Measurements from ENCODE around the gene FSD1L.
A peak's percentile ranks its signal among the peaks of the same experiment; 100 is the strongest.

The FSD1L gene

DNA sequence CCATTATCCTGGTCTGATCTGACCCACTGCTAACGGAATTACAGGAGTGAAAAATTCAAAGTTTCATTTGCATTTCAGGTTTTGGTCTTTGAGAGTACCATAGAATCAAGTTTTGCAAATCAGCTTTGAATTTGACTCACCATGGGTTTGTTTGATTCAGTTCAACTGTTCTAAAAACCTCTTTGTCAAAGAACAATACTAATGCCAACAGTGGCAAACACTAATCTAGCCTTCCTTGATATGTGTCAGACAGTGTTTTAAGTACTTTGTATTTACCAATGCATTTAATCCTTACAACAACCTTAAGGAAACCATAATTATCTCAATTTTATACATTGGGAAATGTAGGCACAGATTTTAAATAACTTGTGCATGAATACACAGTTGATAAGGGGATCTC, 10.1 kb upstream of the FSD1L start:
- Histone ChIP-seq H3K27me3 (replicated peaks; ENCODE audit: control insufficient read depth, insufficient read depth, low read length) (no peaks in the 10 kb centered on the region), H3K9ac (ENCODE audit: low read length) (no peak overlapping the region), H3K4me3 (ENCODE audit: low read length) (no peak overlapping the region), H3K36me3 (ENCODE audit: control insufficient read depth, insufficient read depth, low read length, severe bottlenecking) (no peaks in the 10 kb centered on the region), H3K9me3 (ENCODE audit: control insufficient read depth, low read length) (no peaks in the 10 kb centered on the region), H3K4me1 (ENCODE audit: control insufficient read depth, insufficient read depth, low read length) (peaks cover 7% of the 10 kb centered on the region)
- no peak for DNase-seq (ENCODE audit: low read depth)

DNA sequence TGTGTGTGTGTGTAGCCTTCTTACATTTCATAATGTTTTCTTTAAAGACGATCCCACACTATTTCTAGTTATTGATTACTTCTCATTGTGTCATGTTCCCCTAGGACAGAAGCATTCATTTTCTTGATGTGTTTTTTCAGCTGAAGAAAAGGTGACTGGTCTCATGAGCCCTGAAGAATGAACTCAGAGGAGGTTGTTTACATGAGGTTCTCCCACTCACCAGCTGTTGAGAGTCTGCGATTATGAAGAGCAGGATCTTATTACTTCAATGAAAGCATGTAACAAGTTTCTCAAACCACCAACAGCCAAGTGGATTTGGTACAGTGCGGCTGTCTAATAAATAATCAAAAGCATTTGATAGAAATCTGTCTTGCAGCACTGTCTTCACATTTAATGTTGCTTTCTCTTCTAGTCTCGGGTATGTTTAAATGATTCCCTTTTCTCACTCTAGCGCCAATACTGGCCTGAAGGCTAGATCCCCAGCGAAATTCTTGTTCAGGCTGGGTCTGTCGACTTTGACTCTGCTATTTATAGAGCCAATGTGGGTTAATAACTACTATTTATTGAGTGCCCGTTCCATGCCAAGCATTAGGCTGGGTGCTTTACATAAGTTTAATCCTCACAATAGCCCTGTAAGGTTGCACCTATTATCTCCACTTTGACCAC, 9.6 kb upstream of the FSD1L start:
- H3K4me1 ChIP-seq (ENCODE audit: control insufficient read depth, insufficient read depth, low read length) = peaks cover 7% of the 10 kb centered on the region
- no peak overlapping the region for H3K9ac ChIP-seq (ENCODE audit: low read length)
- no peaks in the 10 kb centered on the region for H3K9me3 ChIP-seq (ENCODE audit: control insufficient read depth, low read length)
- no peaks in the 10 kb centered on the region for H3K27me3 ChIP-seq (replicated peaks; ENCODE audit: control insufficient read depth, insufficient read depth, low read length)
- no peak overlapping the region for H3K4me3 ChIP-seq (ENCODE audit: low read length)
- H3K36me3 ChIP-seq (ENCODE audit: control insufficient read depth, insufficient read depth, low read length, severe bottlenecking) = no peaks in the 10 kb centered on the region
- peak; percentile 64 for DNase-seq (ENCODE audit: low read depth)

DNA sequence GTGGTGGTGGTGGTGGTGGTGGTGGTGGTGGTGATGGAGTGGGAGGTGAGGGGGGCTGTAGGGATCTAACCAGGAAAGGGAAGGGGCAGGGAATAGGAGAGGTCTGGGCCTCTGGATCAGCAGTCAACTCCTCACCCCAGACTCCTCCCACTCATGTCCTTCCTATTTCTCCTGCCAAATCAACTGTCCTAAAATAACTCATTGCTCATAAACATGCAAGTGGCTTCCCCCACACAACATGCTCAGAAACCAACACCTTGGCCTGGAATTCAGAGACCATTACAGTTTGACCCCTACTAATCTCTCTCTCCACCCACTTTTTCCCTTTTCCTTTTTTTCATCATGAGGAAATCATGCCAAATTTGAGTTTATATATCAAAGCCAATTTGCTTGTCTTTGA, 8.4 kb upstream of the FSD1L start:
- Histone ChIP-seq H3K9me3 (ENCODE audit: control insufficient read depth, low read length) (no peaks in the 10 kb centered on the region), H3K4me1 (ENCODE audit: control insufficient read depth, insufficient read depth, low read length) (peaks cover 12% of the 10 kb centered on the region), H3K27me3 (replicated peaks; ENCODE audit: control insufficient read depth, insufficient read depth, low read length) (no peaks in the 10 kb centered on the region), H3K4me3 (ENCODE audit: low read length) (no peak overlapping the region), H3K9ac (ENCODE audit: low read length) (no peak overlapping the region), H3K36me3 (ENCODE audit: control insufficient read depth, insufficient read depth, low read length, severe bottlenecking) (no peaks in the 10 kb centered on the region)
- no peak for DNase-seq (ENCODE audit: low read depth)

DNA sequence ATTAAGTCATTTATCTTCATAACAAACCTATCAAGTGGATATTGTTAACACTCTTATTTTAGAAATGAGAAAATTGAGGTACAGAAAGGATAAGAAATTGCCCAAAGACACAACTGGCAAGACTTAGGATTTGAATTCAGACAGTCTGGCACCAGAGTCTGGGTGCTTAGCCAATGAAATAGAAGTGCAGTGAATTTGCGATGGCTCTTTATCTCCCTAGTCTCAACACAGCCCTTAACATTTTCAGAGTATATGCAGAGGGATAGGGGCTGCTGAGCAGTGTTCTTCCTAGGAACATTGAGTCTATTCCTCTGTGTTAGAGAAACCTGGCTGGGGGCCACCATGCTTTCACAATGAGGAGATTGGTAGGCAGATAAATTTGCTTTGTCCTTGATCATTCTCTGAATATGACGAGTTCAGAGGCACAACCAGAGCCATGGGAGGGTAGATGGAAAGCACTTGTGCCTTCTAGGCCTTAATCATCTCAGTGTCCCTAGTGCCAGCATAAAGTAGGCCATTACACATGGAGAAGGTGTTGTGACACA, 6.1 kb upstream of the FSD1L start:
- Histone ChIP-seq H3K36me3 (ENCODE audit: control insufficient read depth, insufficient read depth, low read length, severe bottlenecking) (no peaks in the 10 kb centered on the region), H3K27me3 (replicated peaks; ENCODE audit: control insufficient read depth, insufficient read depth, low read length) (no peaks in the 10 kb centered on the region), H3K9ac (ENCODE audit: low read length) (no peak overlapping the region), H3K9me3 (ENCODE audit: control insufficient read depth, low read length) (no peaks in the 10 kb centered on the region), H3K4me3 (ENCODE audit: low read length) (no peak overlapping the region), H3K4me1 (ENCODE audit: control insufficient read depth, insufficient read depth, low read length) (peaks cover 23% of the 10 kb centered on the region)
- DNase-seq (ENCODE audit: low read depth) = peak; percentile 52

DNA sequence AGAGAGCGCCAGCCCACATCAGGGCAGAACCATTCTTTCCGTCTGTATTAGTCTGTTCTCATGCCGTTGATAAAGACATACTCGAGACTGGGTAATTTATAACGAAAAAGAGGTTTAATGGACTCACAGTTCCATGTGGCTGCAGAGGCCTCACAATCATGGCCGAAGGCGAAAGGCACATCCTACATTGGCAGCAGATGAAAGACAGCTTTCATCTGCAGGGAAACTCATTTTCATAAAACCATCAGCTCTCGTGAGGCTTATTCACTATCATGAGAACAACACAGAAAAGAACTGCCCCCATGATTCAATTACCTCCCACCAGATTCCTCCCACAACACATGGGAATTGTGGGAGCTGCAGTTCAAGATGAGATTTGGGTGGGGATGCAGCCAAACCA, 4.7 kb upstream of the FSD1L start:
- peaks cover 23% of the 10 kb centered on the region for H3K4me1 ChIP-seq (ENCODE audit: control insufficient read depth, insufficient read depth, low read length)
- H3K36me3 ChIP-seq (ENCODE audit: control insufficient read depth, insufficient read depth, low read length, severe bottlenecking) = no peaks in the 10 kb centered on the region
- no peak for DNase-seq (ENCODE audit: low read depth)
- H3K9me3 ChIP-seq (ENCODE audit: control insufficient read depth, low read length) = no peaks in the 10 kb centered on the region
- H3K9ac ChIP-seq (ENCODE audit: low read length) = no peak overlapping the region
- H3K4me3 ChIP-seq (ENCODE audit: low read length) = no peak overlapping the region
- no peaks in the 10 kb centered on the region for H3K27me3 ChIP-seq (replicated peaks; ENCODE audit: control insufficient read depth, insufficient read depth, low read length)

DNA sequence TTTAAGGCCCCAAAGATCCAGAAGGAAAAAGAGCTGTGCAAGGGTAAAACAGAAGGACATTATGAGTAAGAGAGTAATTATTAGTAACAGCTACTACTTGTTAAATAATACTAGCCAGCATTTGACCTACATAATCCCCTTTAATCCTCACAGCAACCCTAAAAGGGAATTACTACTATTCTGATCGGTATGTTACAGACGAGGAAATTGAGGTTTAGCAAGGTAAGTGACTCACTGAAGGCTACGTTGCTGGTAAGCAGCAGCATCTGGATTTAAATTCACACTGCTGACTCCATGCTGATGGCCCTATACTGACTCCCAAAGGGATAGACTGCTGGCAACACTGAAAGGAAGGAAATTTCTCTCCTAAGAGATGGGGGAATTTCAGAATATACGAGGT, 3.7 kb upstream of the FSD1L start:
- no peak for DNase-seq (ENCODE audit: low read depth)
- Histone ChIP-seq H3K4me1 (ENCODE audit: control insufficient read depth, insufficient read depth, low read length) (peaks cover 26% of the 10 kb centered on the region), H3K27me3 (replicated peaks; ENCODE audit: control insufficient read depth, insufficient read depth, low read length) (no peaks in the 10 kb centered on the region), H3K9me3 (ENCODE audit: control insufficient read depth, low read length) (no peaks in the 10 kb centered on the region), H3K9ac (ENCODE audit: low read length) (no peak overlapping the region), H3K36me3 (ENCODE audit: control insufficient read depth, insufficient read depth, low read length, severe bottlenecking) (no peaks in the 10 kb centered on the region), H3K4me3 (ENCODE audit: low read length) (no peak overlapping the region)

DNA sequence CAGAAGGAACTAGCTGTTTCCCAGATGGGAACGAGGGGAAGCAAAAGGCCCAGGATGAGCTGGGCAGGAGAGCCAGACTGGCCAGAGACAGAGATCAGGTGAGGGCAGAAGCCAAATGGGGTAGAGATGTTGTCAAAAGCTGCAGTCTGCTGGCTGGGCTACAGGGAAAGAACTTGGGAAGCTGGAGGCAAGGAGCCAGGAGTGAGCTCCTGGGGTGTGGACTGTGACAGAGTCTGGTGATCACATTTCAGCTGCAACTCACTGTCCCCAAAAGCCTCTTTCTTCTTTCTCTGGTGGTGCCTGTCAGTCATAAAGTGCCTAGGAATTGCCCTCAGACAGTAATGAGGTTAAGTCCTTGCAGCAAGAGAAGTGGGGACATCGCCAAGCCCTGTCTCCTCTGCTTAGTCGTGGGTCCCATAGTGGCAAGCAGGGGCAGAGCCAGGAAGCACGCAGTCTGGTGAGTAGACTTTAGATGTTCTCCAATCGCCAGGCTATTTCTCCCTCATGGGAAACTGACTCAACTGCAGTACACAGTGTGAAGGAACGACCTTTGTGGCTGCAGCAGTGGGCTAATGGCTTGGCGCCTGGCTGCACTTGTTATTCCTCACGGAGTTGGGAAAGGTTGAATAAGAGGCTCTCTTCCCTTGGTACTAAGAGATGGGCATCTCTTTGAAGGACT, 2.5 kb upstream of the FSD1L start:
- no peak for DNase-seq (ENCODE audit: low read depth)
- H3K9me3 ChIP-seq (ENCODE audit: control insufficient read depth, low read length) = no peaks in the 10 kb centered on the region

DNA sequence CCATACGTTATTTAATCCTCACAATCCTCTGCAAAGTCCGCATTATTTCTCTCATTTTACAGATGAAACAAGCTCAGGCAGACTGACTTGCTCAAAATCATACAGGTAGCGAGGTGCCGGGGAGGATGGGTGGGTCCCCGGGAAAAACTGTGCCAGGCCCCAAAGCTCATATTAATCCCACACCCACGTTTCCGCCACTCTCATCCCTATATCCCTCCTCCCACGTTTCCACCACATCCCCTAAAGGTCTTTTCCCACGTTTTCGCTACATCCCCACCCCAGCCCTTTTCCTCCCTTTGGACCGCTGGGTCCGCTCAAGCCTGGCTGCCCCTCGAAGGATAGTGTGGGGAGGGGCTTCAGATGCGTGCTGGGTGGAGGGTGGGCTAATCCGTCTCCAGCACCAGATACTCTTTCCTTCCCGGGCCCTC, 434 bp upstream of the FSD1L start:
- Histone ChIP-seq H3K9ac (ENCODE audit: low read length) (peak overlapping the region; percentile 86), H3K9me3 (ENCODE audit: control insufficient read depth, low read length) (no peaks in the 10 kb centered on the region), H3K4me1 (ENCODE audit: control insufficient read depth, insufficient read depth, low read length) (peaks cover 25% of the 10 kb centered on the region), H3K27me3 (replicated peaks; ENCODE audit: control insufficient read depth, insufficient read depth, low read length) (no peaks in the 10 kb centered on the region), H3K36me3 (ENCODE audit: control insufficient read depth, insufficient read depth, low read length, severe bottlenecking) (no peaks in the 10 kb centered on the region), H3K4me3 (ENCODE audit: low read length) (peak overlapping the region; percentile 97)
- DNase-seq (ENCODE audit: low read depth) = no peak

More for the DNA sequence above, 2.5 kb upstream of the FSD1L start:
- H3K4me3 ChIP-seq (ENCODE audit: low read length) = no peak overlapping the region
- H3K9ac ChIP-seq (ENCODE audit: low read length) = no peak overlapping the region
- H3K4me1 ChIP-seq (ENCODE audit: control insufficient read depth, insufficient read depth, low read length) = peaks cover 32% of the 10 kb centered on the region
- no peaks in the 10 kb centered on the region for H3K27me3 ChIP-seq (replicated peaks; ENCODE audit: control insufficient read depth, insufficient read depth, low read length)
- no peaks in the 10 kb centered on the region for H3K36me3 ChIP-seq (ENCODE audit: control insufficient read depth, insufficient read depth, low read length, severe bottlenecking)

DNA sequence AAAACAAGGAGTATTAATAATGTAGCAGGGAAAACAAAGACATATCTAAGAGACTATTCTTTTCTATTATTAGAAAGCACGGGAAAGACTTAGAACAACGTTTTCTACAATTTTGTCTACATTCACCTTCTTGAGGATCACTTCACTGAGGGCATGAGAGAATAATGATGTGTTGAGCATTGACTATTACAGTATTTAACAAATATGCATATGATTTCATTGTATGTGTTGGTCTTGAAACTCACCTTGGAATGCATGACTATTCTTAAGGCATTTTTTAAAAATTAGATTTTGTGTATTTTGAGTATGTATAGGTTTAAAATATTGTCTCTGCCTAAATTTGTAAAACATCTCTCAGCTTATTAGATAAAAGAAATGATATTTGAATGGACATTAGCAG, 1.2 kb downstream of the FSD1L start:
- H3K4me1 ChIP-seq (ENCODE audit: control insufficient read depth, insufficient read depth, low read length) = peaks cover 22% of the 10 kb centered on the region
- peak overlapping the region; percentile 97 for H3K4me3 ChIP-seq (ENCODE audit: low read length)

DNA sequence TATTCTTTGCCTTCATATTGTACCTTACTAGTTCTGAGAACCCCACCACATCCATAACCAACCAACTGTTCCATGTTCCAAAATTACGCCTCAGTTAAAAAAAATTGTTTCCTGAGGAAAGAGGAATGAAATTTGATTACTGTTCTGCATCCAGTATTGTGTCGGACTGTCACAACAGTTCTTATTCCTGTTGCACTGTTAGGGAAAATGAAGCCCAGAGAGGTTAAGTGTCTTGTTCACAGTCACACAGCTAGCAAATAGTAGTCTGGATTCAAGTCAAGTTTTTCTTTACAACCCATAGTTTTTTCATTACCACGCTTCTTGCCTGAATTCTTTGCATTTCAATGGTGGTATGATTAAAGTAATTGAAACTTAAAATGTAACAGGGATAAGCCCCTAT, 4.4 kb downstream of the FSD1L start:
- Histone ChIP-seq H3K9me3 (ENCODE audit: control insufficient read depth, low read length) (no peaks in the 10 kb centered on the region), H3K36me3 (ENCODE audit: control insufficient read depth, insufficient read depth, low read length, severe bottlenecking) (no peaks in the 10 kb centered on the region), H3K27me3 (replicated peaks; ENCODE audit: control insufficient read depth, insufficient read depth, low read length) (no peaks in the 10 kb centered on the region), H3K4me3 (ENCODE audit: low read length) (no peak overlapping the region), H3K9ac (ENCODE audit: low read length) (no peak overlapping the region), H3K4me1 (ENCODE audit: control insufficient read depth, insufficient read depth, low read length) (peaks cover 12% of the 10 kb centered on the region)
- DNase-seq (ENCODE audit: low read depth) = no peak

More for the DNA sequence above, 1.2 kb downstream of the FSD1L start:
- H3K9me3 ChIP-seq (ENCODE audit: control insufficient read depth, low read length) = no peaks in the 10 kb centered on the region
- DNase-seq (ENCODE audit: low read depth) = peak; percentile 40
- H3K9ac ChIP-seq (ENCODE audit: low read length) = peak overlapping the region; percentile 86
- H3K36me3 ChIP-seq (ENCODE audit: control insufficient read depth, insufficient read depth, low read length, severe bottlenecking) = no peaks in the 10 kb centered on the region
- H3K27me3 ChIP-seq (replicated peaks; ENCODE audit: control insufficient read depth, insufficient read depth, low read length) = no peaks in the 10 kb centered on the region

DNA sequence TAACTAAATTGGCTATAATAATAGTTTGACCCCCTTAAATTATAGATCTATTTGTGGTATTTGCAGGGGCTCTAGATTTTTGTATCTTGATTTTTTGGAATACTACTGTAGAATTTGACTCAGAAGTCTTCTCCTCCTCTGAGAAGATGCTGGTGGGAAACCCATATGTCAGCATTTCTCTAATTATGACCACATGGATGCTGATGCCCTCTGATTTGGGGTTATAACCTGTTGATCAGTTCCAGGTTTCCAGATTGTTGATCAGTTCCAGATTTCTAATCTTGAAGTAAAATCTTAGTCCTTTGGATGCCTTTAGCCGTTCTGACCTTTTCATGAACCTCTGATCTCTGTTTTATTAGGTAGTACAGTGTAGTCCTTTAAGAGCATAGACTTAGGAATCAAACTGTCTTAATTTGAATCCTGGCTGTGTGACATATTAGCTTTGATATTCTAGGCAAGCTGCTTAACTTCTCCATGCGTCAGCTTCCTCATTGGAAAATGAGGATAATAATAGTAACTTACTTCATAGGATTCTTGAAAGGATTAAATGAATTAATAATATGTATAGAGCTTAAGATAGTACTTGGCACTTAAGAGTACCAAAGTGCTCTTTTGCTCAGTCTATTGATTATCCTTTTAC, 8.1 kb downstream of the FSD1L start:
- DNase-seq (ENCODE audit: low read depth) = no peak
- Histone ChIP-seq H3K4me3 (ENCODE audit: low read length) (no peak overlapping the region), H3K27me3 (replicated peaks; ENCODE audit: control insufficient read depth, insufficient read depth, low read length) (no peaks in the 10 kb centered on the region), H3K9me3 (ENCODE audit: control insufficient read depth, low read length) (no peaks in the 10 kb centered on the region), H3K36me3 (ENCODE audit: control insufficient read depth, insufficient read depth, low read length, severe bottlenecking) (no peaks in the 10 kb centered on the region), H3K9ac (ENCODE audit: low read length) (no peak overlapping the region), H3K4me1 (ENCODE audit: control insufficient read depth, insufficient read depth, low read length) (peaks cover 3% of the 10 kb centered on the region)

Data from adipocyte (in vitro differentiated cells).